ENCODE data around the gene TRPC4.
"Not testable (repeated sequence)": the region's sequence is repeated elsewhere in the genome, so short reads cannot be mapped to it uniquely, and the experiment has no call there.

TRPC4 gene

GRCh38 chr13:37816276-37816675, 53.3 kb downstream of the TRPC4 start:
- DNase-seq, result no peak

GRCh38 chr13:37811441-37811840, 58.1 kb downstream of the TRPC4 start:
- DNase-seq, result no peak

- no peak for DNase-seq
Measured at GRCh38 chr13:37806666-37807065, 62.9 kb downstream of the TRPC4 start.

- DNase-seq, result no peak
Measured at GRCh38 chr13:37797631-37798030, 71.9 kb downstream of the TRPC4 start.

GRCh38 chr13:37796795-37797194, 72.8 kb downstream of the TRPC4 start:
- not testable (repeated sequence) for DNase-seq

DNA sequence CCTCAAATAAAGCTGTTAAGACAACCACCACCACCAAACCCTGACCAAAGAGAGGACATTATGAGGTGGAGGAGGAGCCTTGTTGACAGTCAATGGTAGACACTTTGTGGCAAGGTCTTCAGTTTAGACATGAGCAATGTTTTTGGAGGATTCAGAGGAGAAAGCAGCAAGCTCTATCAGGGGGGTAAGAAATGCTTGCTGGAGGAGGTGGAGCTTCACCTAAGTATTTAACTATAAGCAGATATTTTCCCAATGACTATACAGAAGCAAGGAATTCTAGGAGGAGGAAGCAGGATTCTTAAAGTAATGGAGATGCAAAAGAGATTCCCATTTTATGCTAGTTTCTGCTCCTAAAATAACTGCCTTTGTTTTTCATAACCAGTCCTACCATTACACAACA, 74.2 kb downstream of the TRPC4 start:
- no peak for DNase-seq

GRCh38 chr13:37791699-37792098, 77.9 kb downstream of the TRPC4 start:
- DNase-seq, result no peak

GRCh38 chr13:37788346-37788745, 81.2 kb downstream of the TRPC4 start:
- DNase-seq, result no peak

GRCh38 chr13:37777676-37778075, 91.9 kb downstream of the TRPC4 start:
- DNase-seq, result no peak

GRCh38 chr13:37775871-37776270, 93.7 kb downstream of the TRPC4 start:
- no peak for DNase-seq

DNA sequence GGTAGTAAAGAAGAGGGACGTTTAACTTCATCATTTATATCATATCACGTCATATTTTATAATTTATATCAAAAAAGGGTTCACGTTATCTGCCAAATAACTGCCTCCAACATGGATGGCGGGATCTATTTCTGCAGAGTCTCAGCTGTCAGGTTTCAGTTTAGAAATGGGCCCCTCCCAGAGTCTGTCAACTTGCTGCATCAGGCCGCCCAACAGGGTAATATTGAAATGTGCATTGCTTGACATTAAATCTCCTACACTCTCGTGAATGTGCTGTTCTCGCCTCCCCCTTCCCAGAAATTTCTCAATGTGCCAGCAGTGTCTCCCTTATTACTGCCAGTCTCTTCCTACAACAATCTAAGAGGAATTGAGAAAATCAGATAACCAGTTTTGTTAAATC, 96.9 kb downstream of the TRPC4 start:
- no peak for DNase-seq

- DNase-seq, result no peak
Measured at GRCh38 chr13:37769545-37769944, 100.0 kb downstream of the TRPC4 start.

GRCh38 chr13:37769078-37769477, 100.5 kb downstream of the TRPC4 start:
- no peak for DNase-seq

GRCh38 chr13:37766502-37766901, 103.1 kb downstream of the TRPC4 start:
- no peak for DNase-seq

DNA sequence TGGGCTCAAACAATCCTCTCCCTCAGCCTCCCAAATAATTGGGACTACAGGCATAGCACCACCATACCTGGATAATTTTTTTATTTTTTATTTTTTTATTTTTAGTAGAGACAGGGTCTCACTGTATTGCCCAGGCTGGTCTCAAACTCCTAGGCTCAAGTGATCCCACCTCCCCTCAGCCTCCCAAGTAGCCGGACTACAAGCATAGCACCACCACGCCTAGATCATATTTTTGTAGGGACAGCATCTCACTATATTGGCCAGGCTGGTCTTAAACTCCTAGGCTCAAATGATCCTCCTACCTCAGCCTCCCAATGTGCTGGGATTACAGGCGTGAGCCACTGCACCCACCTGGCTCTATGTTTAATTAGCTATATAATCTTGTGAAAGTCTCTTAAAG, 114.2 kb downstream of the TRPC4 start:
- no peak for DNase-seq

- no peak for DNase-seq
Measured at GRCh38 chr13:37753776-37754175, 115.8 kb downstream of the TRPC4 start.

DNA sequence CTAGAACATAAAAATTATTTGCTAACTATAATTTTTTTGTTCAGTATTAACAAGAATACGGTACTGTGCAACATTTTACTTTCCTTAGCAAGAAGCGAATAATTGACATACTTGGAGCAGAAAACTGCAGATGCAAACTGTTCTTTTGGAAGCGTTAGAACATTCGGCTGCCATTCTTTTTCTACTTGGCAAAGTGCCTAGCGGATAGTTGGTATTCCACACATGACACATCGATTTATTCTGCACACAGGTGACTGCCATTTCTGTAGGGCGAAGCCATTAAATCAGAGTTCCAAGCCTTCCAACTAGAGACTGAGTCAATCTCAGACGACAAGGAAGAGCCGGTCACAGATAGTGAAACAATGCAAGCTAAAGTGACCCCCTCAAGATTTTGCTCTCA, 117.4 kb downstream of the TRPC4 start:
- DNase-seq, result no peak

- no peak for DNase-seq
Measured at GRCh38 chr13:37751025-37751424, 118.5 kb downstream of the TRPC4 start.

- no peak for DNase-seq
Measured at GRCh38 chr13:37748913-37749312, 120.7 kb downstream of the TRPC4 start.

DNA sequence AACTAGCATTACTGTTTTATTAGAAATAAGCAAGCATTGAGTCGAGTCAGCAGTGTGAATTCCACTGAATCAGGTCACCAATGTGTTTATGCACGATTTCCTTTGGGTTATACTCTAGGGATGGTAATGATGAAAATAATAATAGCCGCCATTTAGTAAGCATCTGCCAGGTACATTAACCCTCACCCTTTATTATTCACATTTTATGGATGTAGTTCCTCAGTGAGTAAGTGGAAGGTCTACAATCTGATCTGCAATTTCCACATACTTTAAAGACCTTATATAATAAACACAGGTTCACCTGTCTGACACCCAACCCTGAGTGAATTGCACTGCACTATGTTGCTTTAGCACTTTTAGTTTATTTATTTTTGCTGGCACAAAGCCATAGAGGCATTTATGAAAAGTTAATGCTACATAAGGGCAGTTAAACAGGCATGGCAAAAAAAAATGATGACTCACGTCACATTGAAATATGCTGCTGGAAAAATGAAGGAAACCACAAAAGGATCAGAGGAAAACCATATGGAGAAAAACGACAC, 122.4 kb downstream of the TRPC4 start:
- DNase-seq, result no peak

DNA sequence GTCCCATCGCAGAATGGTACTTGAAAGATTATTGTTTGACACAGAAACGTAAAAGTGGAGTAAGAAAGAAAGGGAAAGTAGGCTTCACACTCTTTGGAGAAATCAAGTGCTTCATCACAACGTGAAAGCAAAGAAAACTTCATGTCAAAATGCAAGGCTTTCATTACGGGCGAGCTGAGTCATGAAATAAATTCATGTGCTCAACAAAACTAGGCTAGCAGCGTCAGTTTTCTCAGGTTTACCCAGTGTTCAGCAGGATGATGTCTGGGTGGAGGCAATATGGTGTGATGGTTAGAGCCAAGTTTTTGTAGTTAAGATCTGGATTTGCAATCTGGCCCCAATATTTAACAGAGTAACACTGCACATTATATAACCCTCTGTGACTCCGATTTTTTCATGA, 128.0 kb downstream of the TRPC4 start:
- DNase-seq, result no peak

GRCh38 chr13:37736045-37736444, 133.5 kb downstream of the TRPC4 start:
- no peak for DNase-seq

GRCh38 chr13:37735293-37735692, 134.3 kb downstream of the TRPC4 start:
- DNase-seq, result no peak

GRCh38 chr13:37729876-37730275, 139.7 kb downstream of the TRPC4 start:
- DNase-seq, result no peak

GRCh38 chr13:37716420-37717195, 153.0 kb downstream of the TRPC4 start:
- no peak for DNase-seq
